DMS153 treated with DMSO at 0.1 percent for 48 hours (cell line): Measurements from ENCODE around the gene PMIS2.

Experiments used
- DNase-seq: peaks from one replicate; lab custom pipeline; 2025; ENCODE audit not compliant: unreplicated experiment; lab: John Stamatoyannopoulos, UW

PMIS2 gene

GRCh38 chr19:35585848-35586247 lies at the start of gene PMIS2:
TSS of gene PMIS2 (plus strand) at chr19:35586173. CDS start at chr19:35586260, 87 bp downstream.
- DNase-seq: no peak

- no peak for DNase-seq
Measured at GRCh38 chr19:35539314-35539713, 46.7 kb upstream of the PMIS2 start.

- no peak for DNase-seq
Measured at GRCh38 chr19:35539850-35540249, 46.1 kb upstream of the PMIS2 start.

GRCh38 chr19:35540356-35540927 lies 45.5 kb upstream of the PMIS2 start:
- no peak for DNase-seq

- no peak for DNase-seq
Measured at GRCh38 chr19:35542209-35542608, 43.8 kb upstream of the PMIS2 start.

- DNase-seq: no peak
Measured at GRCh38 chr19:35543280-35544109, 42.5 kb upstream of the PMIS2 start.

GRCh38 chr19:35544110-35544802 lies 41.7 kb upstream of the PMIS2 start:
- DNase-seq: no peak

- peak; percentile 84 for DNase-seq
Measured at GRCh38 chr19:35545001-35545854, 40.7 kb upstream of the PMIS2 start, which contains the start of gene TMEM147. TSS of gene TMEM147 (plus strand) at chr19:35545626. CDS start at chr19:35545740, 114 bp downstream.

- DNase-seq: no peak
Measured at GRCh38 chr19:35545855-35546381, 40.1 kb upstream of the PMIS2 start.

GRCh38 chr19:35546532-35546931 lies 39.4 kb upstream of the PMIS2 start:
- no peak for DNase-seq

GRCh38 chr19:35549174-35549788 lies 36.7 kb upstream of the PMIS2 start:
- DNase-seq: peak; percentile 55

GRCh38 chr19:35549879-35550523 lies 36.0 kb upstream of the PMIS2 start:
- no peak for DNase-seq

- DNase-seq: no peak
Measured at GRCh38 chr19:35551091-35551810, 34.7 kb upstream of the PMIS2 start.

GRCh38 chr19:35552534-35553384 lies 33.2 kb upstream of the PMIS2 start:
- no peak for DNase-seq

GRCh38 chr19:35553385-35554000 lies 32.5 kb upstream of the PMIS2 start:
- DNase-seq: no peak

- DNase-seq: no peak
Measured at GRCh38 chr19:35554076-35554475, 31.9 kb upstream of the PMIS2 start.

GRCh38 chr19:35555301-35556005 lies 30.5 kb upstream of the PMIS2 start:
- no peak for DNase-seq
